22Rv1 (cell line): ENCODE measurements around the gene PIWIL1.

ENCODE experiments used
- ZFX ChIP-seq: fragments of 450-650 bp; IDR thresholded peaks from 2 replicates; pipeline ENCODE4 v1.6.1; 2017; ENCODE audit warnings: antibody characterized with exemption, borderline replicate concordance
- TF ChIP-seq, protein P1 (sequence below): fragments of 450-650 bp; IDR thresholded peaks from 2 replicates; pipeline ENCODE4 v1.5.1; 2017; ENCODE audit warnings: mild to moderate bottlenecking

DNA sequence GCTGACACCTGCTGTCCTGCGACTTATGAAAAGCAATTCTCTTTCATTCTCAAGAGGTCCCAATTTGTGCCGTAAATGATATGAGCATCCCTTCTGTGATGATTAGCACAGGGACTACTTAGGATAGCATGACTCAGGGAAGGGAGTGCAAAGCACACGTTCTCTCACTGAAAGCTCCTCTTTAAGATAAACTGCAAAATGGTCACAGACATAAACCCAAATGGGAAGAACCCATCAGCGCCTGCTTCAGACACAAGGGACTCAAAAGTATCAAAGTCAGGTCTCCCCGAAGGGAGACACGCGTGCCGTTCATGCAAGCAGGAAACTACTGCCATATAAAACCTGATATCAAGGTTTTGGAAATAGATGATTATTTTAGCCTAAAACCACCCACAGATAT is 33.9 kb upstream of the PIWIL1 start:
- TF ChIP-seq, protein P1, sequence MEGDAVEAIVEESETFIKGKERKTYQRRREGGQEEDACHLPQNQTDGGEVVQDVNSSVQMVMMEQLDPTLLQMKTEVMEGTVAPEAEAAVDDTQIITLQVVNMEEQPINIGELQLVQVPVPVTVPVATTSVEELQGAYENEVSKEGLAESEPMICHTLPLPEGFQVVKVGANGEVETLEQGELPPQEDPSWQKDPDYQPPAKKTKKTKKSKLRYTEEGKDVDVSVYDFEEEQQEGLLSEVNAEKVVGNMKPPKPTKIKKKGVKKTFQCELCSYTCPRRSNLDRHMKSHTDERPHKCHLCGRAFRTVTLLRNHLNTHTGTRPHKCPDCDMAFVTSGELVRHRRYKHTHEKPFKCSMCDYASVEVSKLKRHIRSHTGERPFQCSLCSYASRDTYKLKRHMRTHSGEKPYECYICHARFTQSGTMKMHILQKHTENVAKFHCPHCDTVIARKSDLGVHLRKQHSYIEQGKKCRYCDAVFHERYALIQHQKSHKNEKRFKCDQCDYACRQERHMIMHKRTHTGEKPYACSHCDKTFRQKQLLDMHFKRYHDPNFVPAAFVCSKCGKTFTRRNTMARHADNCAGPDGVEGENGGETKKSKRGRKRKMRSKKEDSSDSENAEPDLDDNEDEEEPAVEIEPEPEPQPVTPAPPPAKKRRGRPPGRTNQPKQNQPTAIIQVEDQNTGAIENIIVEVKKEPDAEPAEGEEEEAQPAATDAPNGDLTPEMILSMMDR = no peak
- no peak for TF ChIP-seq ZFX
